ENCODE results near the gene LRRC8D.

The LRRC8D gene

DNA sequence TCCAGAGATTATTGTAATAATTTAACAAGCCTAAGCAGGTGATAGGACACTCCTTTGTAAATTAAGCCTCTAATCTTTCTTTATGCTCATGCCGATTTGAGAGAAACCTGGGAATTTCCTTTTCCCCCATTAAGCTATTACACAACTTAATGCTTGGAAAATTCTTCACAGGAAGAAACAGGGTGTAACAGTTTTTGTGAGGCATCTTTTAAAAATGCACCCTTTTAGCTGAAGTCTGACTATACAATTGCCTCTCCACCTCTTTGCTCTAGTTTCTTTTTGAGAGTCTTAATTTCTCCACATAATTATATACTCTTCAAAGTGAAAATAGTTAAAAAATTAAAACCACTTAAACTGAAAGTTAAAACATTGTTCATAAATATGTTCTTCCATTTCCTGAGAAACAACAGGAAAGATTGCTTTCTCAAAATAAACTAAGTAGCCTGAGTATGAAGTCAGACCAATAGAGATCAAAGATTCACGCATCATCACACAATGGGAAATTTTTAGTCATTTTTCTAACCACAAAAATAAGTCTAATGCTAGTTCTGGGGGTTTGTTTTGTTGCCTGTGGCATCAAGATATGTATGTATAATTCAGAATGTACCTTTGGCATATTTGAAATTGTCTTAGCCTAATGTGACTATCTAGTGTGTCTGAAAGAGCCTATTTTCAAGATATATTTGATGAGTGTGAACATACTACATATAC lies 34.7 kb downstream of the LRRC8D start:
- TF ChIP-seq TCF4 (CRISPR knock-in tag; IDR thresholded peaks at IDR 0.05; ENCODE audit: borderline replicate concordance) (no peak), ZNF70 (CRISPR knock-in tag; IDR thresholded peaks at IDR 0.05) (no peak), ZC3H10 (CRISPR knock-in tag; IDR thresholded peaks at IDR 0.05) (no peak)
- peak; percentile 46 for ATAC-seq

DNA sequence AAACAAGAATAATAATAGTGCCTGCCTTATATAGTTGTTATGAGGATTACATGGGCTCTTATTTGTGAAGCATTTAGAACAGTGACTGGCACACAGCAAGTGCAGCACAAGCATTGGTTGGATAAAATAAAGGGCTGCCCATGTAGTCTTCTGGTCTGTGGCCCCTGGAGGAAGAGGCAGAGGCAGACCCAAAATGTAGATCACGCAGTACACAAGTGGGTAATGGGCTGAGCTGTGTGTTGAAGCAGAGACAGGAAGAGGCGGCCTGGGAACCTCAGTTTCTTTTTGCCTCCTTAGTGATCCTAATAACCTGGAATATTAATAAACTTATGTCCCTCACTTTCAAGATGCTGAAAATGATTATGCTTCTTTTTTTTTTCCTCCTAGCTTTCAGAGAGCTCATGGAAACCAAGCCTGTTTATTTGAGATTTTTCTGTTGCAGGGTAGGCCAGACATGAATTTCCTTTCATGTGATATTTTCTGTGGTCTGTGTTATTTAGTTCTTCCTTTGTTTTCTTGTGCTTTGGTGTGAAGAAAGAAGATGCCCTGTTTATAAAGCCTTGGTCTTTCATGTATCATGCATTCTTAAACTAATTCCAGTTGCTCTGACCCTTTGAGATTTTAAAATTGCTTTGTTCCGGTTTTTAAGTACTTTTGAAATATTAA lies 42.5 kb downstream of the LRRC8D start:
- no peak for ATAC-seq
- TF ChIP-seq ZFP30 (CRISPR knock-in tag; IDR thresholded peaks at IDR 0.05) (no peak), RARB (CRISPR knock-in tag; IDR thresholded peaks at IDR 0.05) (no peak), ZNF8 (CRISPR knock-in tag; IDR thresholded peaks at IDR 0.05) (no peak), ZNF565 (CRISPR knock-in tag; conservative IDR thresholded peaks at IDR 0.05; ENCODE audit: low read depth) (no peak), ZNF70 (CRISPR knock-in tag; IDR thresholded peaks at IDR 0.05) (no peak), CSDC2 (CRISPR knock-in tag; IDR thresholded peaks at IDR 0.05) (no peak), BACH2 (CRISPR knock-in tag; IDR thresholded peaks at IDR 0.05; ENCODE audit: borderline replicate concordance) (no peak), ARNTL (CRISPR knock-in tag; IDR thresholded peaks at IDR 0.05; ENCODE audit: borderline replicate concordance, low read depth) (no peak)
- TF ChIP-seq, protein P1, sequence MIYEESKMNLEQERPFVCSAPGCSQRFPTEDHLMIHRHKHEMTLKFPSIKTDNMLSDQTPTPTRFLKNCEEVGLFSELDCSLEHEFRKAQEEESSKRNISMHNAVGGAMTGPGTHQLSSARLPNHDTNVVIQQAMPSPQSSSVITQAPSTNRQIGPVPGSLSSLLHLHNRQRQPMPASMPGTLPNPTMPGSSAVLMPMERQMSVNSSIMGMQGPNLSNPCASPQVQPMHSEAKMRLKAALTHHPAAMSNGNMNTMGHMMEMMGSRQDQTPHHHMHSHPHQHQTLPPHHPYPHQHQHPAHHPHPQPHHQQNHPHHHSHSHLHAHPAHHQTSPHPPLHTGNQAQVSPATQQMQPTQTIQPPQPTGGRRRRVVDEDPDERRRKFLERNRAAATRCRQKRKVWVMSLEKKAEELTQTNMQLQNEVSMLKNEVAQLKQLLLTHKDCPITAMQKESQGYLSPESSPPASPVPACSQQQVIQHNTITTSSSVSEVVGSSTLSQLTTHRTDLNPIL (CRISPR knock-in tag; IDR thresholded peaks at IDR 0.05; ENCODE audit: low read depth) = no peak
- TF ChIP-seq, protein P2, sequence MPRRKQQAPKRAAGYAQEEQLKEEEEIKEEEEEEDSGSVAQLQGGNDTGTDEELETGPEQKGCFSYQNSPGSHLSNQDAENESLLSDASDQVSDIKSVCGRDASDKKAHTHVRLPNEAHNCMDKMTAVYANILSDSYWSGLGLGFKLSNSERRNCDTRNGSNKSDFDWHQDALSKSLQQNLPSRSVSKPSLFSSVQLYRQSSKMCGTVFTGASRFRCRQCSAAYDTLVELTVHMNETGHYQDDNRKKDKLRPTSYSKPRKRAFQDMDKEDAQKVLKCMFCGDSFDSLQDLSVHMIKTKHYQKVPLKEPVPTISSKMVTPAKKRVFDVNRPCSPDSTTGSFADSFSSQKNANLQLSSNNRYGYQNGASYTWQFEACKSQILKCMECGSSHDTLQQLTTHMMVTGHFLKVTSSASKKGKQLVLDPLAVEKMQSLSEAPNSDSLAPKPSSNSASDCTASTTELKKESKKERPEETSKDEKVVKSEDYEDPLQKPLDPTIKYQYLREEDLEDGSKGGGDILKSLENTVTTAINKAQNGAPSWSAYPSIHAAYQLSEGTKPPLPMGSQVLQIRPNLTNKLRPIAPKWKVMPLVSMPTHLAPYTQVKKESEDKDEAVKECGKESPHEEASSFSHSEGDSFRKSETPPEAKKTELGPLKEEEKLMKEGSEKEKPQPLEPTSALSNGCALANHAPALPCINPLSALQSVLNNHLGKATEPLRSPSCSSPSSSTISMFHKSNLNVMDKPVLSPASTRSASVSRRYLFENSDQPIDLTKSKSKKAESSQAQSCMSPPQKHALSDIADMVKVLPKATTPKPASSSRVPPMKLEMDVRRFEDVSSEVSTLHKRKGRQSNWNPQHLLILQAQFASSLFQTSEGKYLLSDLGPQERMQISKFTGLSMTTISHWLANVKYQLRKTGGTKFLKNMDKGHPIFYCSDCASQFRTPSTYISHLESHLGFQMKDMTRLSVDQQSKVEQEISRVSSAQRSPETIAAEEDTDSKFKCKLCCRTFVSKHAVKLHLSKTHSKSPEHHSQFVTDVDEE (CRISPR knock-in tag; IDR thresholded peaks at IDR 0.05) = no peak

DNA sequence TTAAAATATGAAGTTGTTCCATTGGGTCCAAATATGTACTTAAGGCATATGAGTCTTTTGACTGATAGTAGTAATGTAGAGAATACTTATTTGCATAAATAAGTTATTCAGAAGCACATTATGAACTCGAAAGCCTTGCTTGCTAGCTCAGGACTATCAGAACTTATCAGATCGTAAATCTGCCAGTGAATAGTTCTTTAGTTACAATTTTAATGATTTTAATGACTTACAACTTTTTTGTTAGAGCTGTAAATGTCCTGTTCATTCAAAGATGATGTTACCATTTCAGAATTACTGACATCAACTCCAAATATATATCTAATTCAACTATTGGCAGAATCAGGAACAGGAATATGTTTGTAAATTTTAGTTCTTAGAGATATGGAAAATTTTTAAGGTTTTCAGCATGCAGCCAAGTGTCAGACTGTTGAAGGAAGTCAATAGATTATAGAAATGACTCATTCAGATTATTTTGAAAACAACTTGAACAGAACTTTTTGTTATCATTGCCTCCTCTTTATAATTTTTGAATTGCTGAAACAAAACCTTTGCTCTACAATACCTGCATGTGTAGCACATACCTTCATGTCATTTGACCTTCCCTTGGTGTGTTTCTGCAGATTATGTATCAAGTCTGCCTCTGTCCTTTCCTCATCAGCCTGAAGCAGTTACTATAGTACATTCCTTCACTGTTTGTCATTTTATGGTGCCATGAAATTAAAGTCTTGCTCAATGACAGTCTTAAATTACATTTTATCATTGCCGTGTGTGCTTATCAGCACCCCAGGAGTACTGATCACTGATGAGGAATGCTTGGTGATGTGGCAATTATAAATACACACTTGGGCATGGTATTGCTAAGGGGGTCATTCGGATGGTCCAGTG lies 44.9 kb downstream of the LRRC8D start:
- 0 out of 2 replicates have a peak, but pooled peaks have one; percentile 29 for TF ChIP-seq ISL1 (CRISPR knock-in tag; IDR thresholded peaks at IDR 0.05)
- no peak for TF ChIP-seq ZFP30 (CRISPR knock-in tag; IDR thresholded peaks at IDR 0.05)
- no peak for TF ChIP-seq CSDC2 (CRISPR knock-in tag; IDR thresholded peaks at IDR 0.05)
- no peak for TF ChIP-seq BACH2 (CRISPR knock-in tag; IDR thresholded peaks at IDR 0.05; ENCODE audit: borderline replicate concordance)
- TF ChIP-seq ESRRG (CRISPR knock-in tag; IDR thresholded peaks at IDR 0.05) = no peak
- no peak for TF ChIP-seq SNAI2 (CRISPR knock-in tag; IDR thresholded peaks at IDR 0.05)
- ATAC-seq = peak; percentile 73

DNA sequence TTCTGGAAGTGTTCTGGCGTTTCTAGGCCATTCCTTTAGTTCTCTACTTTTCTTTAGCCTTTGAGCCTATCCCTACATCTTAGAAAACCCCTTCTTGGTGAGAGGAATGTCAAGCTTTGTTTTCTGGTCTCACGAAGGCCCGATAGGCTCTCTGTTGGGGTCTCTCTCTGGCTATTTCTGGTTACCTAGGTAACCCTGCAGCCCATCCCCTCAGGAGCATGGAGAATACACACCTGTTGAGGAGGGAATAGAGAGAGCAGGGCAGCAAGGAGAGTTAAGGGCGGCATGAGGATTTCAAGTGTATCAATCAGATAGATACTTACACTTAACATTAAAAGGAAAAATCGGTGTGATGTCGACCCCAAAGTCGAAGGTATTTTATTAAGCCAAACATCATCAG lies 45.7 kb downstream of the LRRC8D start:
- ATAC-seq = no peak
- TF ChIP-seq, protein P3, sequence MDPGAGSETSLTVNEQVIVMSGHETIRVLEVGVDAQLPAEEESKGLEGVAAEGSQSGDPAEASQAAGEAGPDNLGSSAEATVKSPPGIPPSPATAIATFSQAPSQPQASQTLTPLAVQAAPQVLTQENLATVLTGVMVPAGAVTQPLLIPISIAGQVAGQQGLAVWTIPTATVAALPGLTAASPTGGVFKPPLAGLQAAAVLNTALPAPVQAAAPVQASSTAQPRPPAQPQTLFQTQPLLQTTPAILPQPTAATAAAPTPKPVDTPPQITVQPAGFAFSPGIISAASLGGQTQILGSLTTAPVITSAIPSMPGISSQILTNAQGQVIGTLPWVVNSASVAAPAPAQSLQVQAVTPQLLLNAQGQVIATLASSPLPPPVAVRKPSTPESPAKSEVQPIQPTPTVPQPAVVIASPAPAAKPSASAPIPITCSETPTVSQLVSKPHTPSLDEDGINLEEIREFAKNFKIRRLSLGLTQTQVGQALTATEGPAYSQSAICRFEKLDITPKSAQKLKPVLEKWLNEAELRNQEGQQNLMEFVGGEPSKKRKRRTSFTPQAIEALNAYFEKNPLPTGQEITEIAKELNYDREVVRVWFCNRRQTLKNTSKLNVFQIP (CRISPR knock-in tag; IDR thresholded peaks at IDR 0.05; ENCODE audit: borderline replicate concordance, low read depth) = no peak
- TF ChIP-seq OSR1 (CRISPR knock-in tag; IDR thresholded peaks at IDR 0.05) (no peak), ZNF8 (CRISPR knock-in tag; IDR thresholded peaks at IDR 0.05) (no peak), ZNF70 (CRISPR knock-in tag; IDR thresholded peaks at IDR 0.05) (no peak), CSDC2 (CRISPR knock-in tag; IDR thresholded peaks at IDR 0.05) (no peak), ZNF565 (CRISPR knock-in tag; conservative IDR thresholded peaks at IDR 0.05; ENCODE audit: low read depth) (no peak), ARNTL (CRISPR knock-in tag; IDR thresholded peaks at IDR 0.05; ENCODE audit: borderline replicate concordance, low read depth) (no peak), ISL1 (CRISPR knock-in tag; IDR thresholded peaks at IDR 0.05) (no peak), GLIS3 (CRISPR knock-in tag; IDR thresholded peaks at IDR 0.05) (no peak), ESRRG (CRISPR knock-in tag; IDR thresholded peaks at IDR 0.05) (no peak), ZFP3 (CRISPR knock-in tag; IDR thresholded peaks at IDR 0.05) (no peak)
- TF ChIP-seq, protein P2 (CRISPR knock-in tag; IDR thresholded peaks at IDR 0.05) = no peak
- TF ChIP-seq, protein P4, sequence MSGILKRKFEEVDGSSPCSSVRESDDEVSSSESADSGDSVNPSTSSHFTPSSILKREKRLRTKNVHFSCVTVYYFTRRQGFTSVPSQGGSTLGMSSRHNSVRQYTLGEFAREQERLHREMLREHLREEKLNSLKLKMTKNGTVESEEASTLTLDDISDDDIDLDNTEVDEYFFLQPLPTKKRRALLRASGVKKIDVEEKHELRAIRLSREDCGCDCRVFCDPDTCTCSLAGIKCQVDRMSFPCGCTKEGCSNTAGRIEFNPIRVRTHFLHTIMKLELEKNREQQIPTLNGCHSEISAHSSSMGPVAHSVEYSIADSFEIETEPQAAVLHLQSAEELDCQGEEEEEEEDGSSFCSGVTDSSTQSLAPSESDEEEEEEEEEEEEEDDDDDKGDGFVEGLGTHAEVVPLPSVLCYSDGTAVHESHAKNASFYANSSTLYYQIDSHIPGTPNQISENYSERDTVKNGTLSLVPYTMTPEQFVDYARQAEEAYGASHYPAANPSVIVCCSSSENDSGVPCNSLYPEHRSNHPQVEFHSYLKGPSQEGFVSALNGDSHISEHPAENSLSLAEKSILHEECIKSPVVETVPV (CRISPR knock-in tag; IDR thresholded peaks at IDR 0.05) = no peak
- TF ChIP-seq, protein P5, sequence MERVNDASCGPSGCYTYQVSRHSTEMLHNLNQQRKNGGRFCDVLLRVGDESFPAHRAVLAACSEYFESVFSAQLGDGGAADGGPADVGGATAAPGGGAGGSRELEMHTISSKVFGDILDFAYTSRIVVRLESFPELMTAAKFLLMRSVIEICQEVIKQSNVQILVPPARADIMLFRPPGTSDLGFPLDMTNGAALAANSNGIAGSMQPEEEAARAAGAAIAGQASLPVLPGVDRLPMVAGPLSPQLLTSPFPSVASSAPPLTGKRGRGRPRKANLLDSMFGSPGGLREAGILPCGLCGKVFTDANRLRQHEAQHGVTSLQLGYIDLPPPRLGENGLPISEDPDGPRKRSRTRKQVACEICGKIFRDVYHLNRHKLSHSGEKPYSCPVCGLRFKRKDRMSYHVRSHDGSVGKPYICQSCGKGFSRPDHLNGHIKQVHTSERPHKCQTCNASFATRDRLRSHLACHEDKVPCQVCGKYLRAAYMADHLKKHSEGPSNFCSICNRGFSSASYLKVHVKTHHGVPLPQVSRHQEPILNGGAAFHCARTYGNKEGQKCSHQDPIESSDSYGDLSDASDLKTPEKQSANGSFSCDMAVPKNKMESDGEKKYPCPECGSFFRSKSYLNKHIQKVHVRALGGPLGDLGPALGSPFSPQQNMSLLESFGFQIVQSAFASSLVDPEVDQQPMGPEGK (CRISPR knock-in tag; IDR thresholded peaks at IDR 0.05; ENCODE audit: borderline replicate concordance) = no peak

All from SK-N-SH treated with all-trans-retinoic acid at 6 μM for 48 hours (cell line).